GM10266 (cell line): ENCODE results near the gene UBR1.
"Not testable (repeated sequence)": the region's sequence is repeated elsewhere in the genome, so short reads cannot be mapped to it uniquely, and the experiment has no call there.

Experiments used
- DNase-seq: peaks from one replicate; pipeline ENCODE4 v3.0.0; 2012; ENCODE audit errors: extremely low spot score
- CTCF ChIP-seq: IDR thresholded peaks from 2 replicates; pipeline ENCODE4 v1.5.1; 2012; ENCODE audit warnings: mild to moderate bottlenecking, low read depth; ENCODE audit not compliant: control insufficient read depth, insufficient read depth; ENCODE audit errors: missing control alignments

The UBR1 gene

GRCh38 chr15:42908538-42908937 is 197.3 kb downstream of the UBR1 start:
- TF ChIP-seq CTCF = no peak
- no peak for DNase-seq

GRCh38 chr15:42903388-42904324 is 202.2 kb downstream of the UBR1 start:
- TF ChIP-seq CTCF = no peak
- no peak for DNase-seq

GRCh38 chr15:42893911-42894310 is 211.9 kb downstream of the UBR1 start:
- DNase-seq = not testable (repeated sequence)
